Mesothelial cell of epicardium (in vitro differentiated cells): ENCODE measurements around the gene KISS1R. TPM values are rescaled to one million over a fixed set of nuclear protein-coding genes. Genes with fewer than 3 reads are reported as not detected.
A peak's percentile ranks its signal among the peaks of the same experiment; 100 is the strongest.

Experiments used
- DNase-seq, 2 experiments: peaks; one replicate each; pipeline ENCODE4 v3.0.0; 2021; ENCODE audit warnings: low spot score in 2 of 2; ENCODE audit not compliant: unreplicated experiment in 2 of 2
- H3K27ac Mint-ChIP-seq: 2 replicates; pipeline ENCODE4 v1.8.0; 2021; ENCODE audit warnings: mixed read lengths
- H3K27me3 Mint-ChIP-seq: 2 replicates; pipeline ENCODE4 v1.8.0; 2021; ENCODE audit warnings: low read depth, mixed read lengths
- H3K36me3 Mint-ChIP-seq: 2 replicates; pipeline ENCODE4 v1.8.0; 2021; ENCODE audit warnings: mixed read lengths
- H3K4me1 Mint-ChIP-seq: 2 replicates; pipeline ENCODE4 v1.8.0; 2021; ENCODE audit warnings: mixed read lengths
- H3K4me3 Mint-ChIP-seq: 2 replicates; pipeline ENCODE4 v1.8.0; 2021; ENCODE audit warnings: mild to moderate bottlenecking, moderate library complexity, mixed read lengths
- H3K9me3 Mint-ChIP-seq: 2 replicates; pipeline ENCODE4 v1.8.0; 2021; ENCODE audit warnings: mixed read lengths
- CTCF ChIP-seq: fragments of 200-600 bp; sonication (generic); IDR thresholded peaks from one replicate; pipeline ENCODE4 v1.5.0; 2021; ENCODE audit warnings: antibody characterized with exemption; ENCODE audit not compliant: unreplicated experiment
- total RNA-seq: library from RNA; stranded (reverse); gene quantifications from 3 replicates; pipeline ENCODE4 v1.2.1, GENCODE V29; 2021

The KISS1R gene
- total RNA-seq, 1 donor from 2014 or later, result 1.5 TPM

GRCh38 chr19:940591-941291 lies 23.6 kb downstream of the KISS1R start:
- TF ChIP-seq CTCF, result no peak
- Mint-ChIP-seq H3K36me3 (peaks cover 35% of the 10 kb centered on the region), H3K4me3 (no peak overlapping the region), H3K27ac (peak overlapping the region; percentile 86), H3K27me3 (no peaks in the 10 kb centered on the region), H3K4me1 (peaks cover 34% of the 10 kb centered on the region), H3K9me3 (no peaks in the 10 kb centered on the region)
- DNase-seq, result no peak

DNA sequence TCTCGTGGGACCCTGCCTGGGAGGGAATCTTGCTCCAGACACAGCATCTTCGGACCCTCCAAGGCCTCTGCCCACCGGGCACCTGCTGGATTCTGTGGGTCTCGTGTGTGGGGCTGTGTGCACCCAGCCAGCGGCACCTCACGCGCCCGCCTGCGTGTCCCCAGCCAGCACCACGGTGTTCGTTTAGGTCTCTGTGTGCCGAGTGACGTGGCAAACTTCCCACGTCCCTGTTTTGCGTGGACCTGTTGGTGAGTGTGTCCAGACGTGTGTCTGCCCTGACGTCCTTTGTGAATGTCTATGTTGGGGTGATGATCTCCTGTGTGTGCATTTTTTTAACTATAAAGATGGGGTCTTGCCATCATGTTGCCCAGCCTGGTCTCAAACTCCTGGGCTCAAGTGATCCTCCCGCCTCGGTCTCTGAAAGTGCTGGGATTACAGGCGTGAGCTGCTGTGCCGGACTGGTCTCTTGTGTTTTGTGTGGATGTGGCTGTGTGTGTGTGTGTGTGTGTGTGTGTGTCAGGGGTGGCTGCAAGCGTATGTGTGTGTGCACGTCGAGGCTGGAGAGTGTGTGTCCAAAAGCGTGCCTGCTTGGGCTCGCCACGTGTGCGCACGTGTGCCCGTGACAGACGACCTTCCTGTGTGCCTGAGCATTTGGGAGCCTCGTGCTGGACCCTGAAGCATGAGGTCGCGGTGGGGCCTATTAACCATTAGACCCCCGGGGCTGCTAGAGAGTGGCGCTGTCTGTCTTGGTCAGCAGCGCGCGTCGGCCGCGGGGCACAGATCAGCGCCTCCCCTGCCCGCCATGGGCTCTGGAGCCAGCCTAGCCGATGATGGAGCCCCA lies 24.4 kb downstream of the KISS1R start:
- Mint-ChIP-seq H3K4me1 (peaks cover 34% of the 10 kb centered on the region), H3K4me3 (no peak overlapping the region), H3K36me3 (peaks cover 33% of the 10 kb centered on the region), H3K27ac (peak overlapping the region; percentile 55), H3K27me3 (no peaks in the 10 kb centered on the region), H3K9me3 (no peaks in the 10 kb centered on the region)
- TF ChIP-seq CTCF, result no peak
- DNase-seq, result no peak

GRCh38 chr19:942133-942645 lies 25.1 kb downstream of the KISS1R start:
- Mint-ChIP-seq H3K36me3 (peaks cover 29% of the 10 kb centered on the region), H3K9me3 (no peaks in the 10 kb centered on the region), H3K27me3 (no peaks in the 10 kb centered on the region), H3K4me3 (no peak overlapping the region), H3K4me1 (peaks cover 34% of the 10 kb centered on the region), H3K27ac (no peak overlapping the region)
- no peak for TF ChIP-seq CTCF
- DNase-seq, result no peak

- H3K27me3 Mint-ChIP-seq, result no peaks in the 10 kb centered on the region
- peaks cover 29% of the 10 kb centered on the region for H3K4me1 Mint-ChIP-seq
- TF ChIP-seq CTCF, result no peak
- DNase-seq, result no peak
- H3K27ac Mint-ChIP-seq, result peak overlapping the region; percentile 92
- no peaks in the 10 kb centered on the region for H3K9me3 Mint-ChIP-seq
- peaks cover 22% of the 10 kb centered on the region for H3K36me3 Mint-ChIP-seq
- H3K4me3 Mint-ChIP-seq, result no peak overlapping the region
Measured at GRCh38 chr19:943551-944170, 26.5 kb downstream of the KISS1R start.

- peaks cover 28% of the 10 kb centered on the region for H3K4me1 Mint-ChIP-seq
- DNase-seq, result peak in 1 of 2 experiments; percentile 75
- H3K4me3 Mint-ChIP-seq, result no peak overlapping the region
- TF ChIP-seq CTCF, result no peak
- peaks cover 22% of the 10 kb centered on the region for H3K36me3 Mint-ChIP-seq
- no peaks in the 10 kb centered on the region for H3K9me3 Mint-ChIP-seq
- H3K27ac Mint-ChIP-seq, result peak overlapping the region; percentile 92
- no peaks in the 10 kb centered on the region for H3K27me3 Mint-ChIP-seq
Measured at GRCh38 chr19:944171-944567, 27.0 kb downstream of the KISS1R start.
